ENCODE results near the gene CDR2.

CDR2 gene

GRCh38 chr16:22348291-22348690, 26.1 kb downstream of the CDR2 start:
- no peak for FAIRE-seq

- FAIRE-seq = no peak
These were observed 27.2 kb downstream of the CDR2 start for GRCh38 chr16:22347100-22347820.

- no peak for FAIRE-seq
These were observed 27.9 kb downstream of the CDR2 start for GRCh38 chr16:22346483-22346882.

- no peak for FAIRE-seq
These were observed 32.3 kb downstream of the CDR2 start for GRCh38 chr16:22342082-22342481.

- no peak for FAIRE-seq
These were observed 33.5 kb downstream of the CDR2 start for GRCh38 chr16:22340945-22341344.

GRCh38 chr16:22337849-22338635, 36.4 kb downstream of the CDR2 start:
- no peak for FAIRE-seq

GRCh38 chr16:22337045-22337444, 37.4 kb downstream of the CDR2 start:
- no peak for FAIRE-seq

GRCh38 chr16:22336581-22336980, 37.8 kb downstream of the CDR2 start:
- no peak for FAIRE-seq

- no peak for FAIRE-seq
These were observed 38.7 kb downstream of the CDR2 start for GRCh38 chr16:22335668-22336246.

- FAIRE-seq = no peak
These were observed 40.9 kb downstream of the CDR2 start for GRCh38 chr16:22333457-22333994.

GRCh38 chr16:22330326-22330725, 44.1 kb downstream of the CDR2 start:
- no peak for FAIRE-seq

- FAIRE-seq = no peak
These were observed 45.2 kb downstream of the CDR2 start for GRCh38 chr16:22329199-22329695.

- no peak for FAIRE-seq
These were observed 46.2 kb downstream of the CDR2 start for GRCh38 chr16:22328081-22328725.

GRCh38 chr16:22327446-22327775, 47.0 kb downstream of the CDR2 start:
- FAIRE-seq = no peak

- no peak for FAIRE-seq
These were observed 47.5 kb downstream of the CDR2 start for GRCh38 chr16:22326771-22327445.

- no peak for FAIRE-seq
These were observed 48.1 kb downstream of the CDR2 start for GRCh38 chr16:22326369-22326652.

GRCh38 chr16:22325598-22326368, 48.6 kb downstream of the CDR2 start:
- no peak for FAIRE-seq

GRCh38 chr16:22324787-22325597, 49.4 kb downstream of the CDR2 start:
- no peak for FAIRE-seq

GRCh38 chr16:22323959-22324786, 50.2 kb downstream of the CDR2 start:
- FAIRE-seq = no peak

All from TTC549 (cell line).